ENCODE results near the gene ZNF646.

Gene ZNF646

DNA sequence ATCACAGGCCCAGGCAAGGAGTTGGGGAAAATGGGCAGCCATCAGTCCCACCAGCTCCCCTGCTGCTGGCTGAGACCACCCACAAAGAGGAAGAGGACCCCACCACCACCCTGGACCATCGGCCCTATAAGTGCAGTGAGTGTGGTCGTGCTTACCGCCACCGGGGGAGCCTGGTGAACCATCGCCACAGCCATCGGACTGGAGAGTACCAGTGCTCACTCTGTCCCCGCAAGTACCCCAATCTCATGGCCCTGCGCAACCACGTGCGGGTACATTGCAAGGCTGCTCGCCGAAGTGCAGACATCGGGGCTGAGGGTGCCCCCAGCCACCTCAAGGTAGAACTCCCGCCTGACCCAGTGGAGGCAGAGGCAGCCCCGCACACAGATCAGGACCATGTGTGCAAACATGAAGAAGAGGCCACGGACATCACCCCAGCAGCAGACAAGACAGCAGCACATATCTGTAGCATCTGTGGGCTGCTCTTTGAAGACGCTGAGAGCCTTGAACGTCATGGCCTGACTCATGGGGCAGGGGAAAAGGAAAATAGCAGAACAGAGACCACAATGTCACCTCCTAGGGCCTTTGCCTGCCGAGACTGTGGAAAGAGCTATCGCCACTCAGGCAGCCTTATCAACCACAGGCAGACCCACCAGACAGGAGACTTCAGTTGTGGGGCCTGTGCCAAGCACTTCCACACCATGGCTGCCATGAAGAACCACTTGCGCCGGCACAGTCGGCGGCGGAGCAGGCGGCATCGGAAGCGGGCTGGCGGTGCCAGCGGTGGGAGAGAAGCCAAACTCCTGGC, 3.6 kb downstream of the ZNF646 start:
- TF ChIP-seq, protein P1, sequence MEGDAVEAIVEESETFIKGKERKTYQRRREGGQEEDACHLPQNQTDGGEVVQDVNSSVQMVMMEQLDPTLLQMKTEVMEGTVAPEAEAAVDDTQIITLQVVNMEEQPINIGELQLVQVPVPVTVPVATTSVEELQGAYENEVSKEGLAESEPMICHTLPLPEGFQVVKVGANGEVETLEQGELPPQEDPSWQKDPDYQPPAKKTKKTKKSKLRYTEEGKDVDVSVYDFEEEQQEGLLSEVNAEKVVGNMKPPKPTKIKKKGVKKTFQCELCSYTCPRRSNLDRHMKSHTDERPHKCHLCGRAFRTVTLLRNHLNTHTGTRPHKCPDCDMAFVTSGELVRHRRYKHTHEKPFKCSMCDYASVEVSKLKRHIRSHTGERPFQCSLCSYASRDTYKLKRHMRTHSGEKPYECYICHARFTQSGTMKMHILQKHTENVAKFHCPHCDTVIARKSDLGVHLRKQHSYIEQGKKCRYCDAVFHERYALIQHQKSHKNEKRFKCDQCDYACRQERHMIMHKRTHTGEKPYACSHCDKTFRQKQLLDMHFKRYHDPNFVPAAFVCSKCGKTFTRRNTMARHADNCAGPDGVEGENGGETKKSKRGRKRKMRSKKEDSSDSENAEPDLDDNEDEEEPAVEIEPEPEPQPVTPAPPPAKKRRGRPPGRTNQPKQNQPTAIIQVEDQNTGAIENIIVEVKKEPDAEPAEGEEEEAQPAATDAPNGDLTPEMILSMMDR (IDR thresholded peaks at IDR 0.05; ENCODE audit: insufficient read depth, missing control alignments) = no peak
- FAIRE-seq (no peak), DNase-seq (ENCODE audit: insufficient read length, low spot score) (no peak)

DNA sequence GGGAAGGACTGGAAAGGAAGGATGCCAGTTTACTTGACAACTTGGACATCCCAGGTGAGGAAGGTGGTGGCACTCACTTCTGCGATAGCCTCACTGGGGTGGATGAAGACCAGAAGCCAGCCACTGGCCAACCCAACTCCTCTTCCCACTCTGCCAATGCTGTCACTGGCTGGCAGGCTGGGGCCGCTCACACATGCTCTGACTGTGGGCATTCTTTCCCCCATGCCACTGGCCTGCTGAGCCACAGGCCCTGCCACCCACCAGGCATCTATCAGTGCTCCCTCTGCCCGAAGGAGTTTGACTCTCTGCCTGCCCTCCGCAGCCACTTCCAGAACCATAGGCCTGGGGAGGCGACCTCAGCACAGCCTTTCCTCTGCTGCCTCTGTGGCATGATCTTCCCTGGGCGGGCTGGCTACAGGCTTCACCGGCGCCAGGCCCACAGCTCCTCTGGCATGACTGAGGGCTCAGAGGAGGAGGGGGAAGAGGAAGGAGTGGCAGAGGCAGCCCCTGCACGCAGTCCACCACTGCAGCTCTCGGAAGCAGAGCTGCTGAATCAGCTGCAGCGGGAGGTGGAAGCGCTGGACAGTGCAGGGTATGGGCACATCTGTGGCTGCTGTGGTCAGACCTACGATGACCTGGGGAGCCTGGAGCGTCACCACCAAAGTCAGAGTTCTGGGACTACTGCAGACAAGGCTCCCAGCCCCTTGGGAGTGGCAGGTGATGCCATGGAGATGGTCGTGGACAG, 4.5 kb downstream of the ZNF646 start:
- DNase-seq (ENCODE audit: insufficient read length, low spot score) = peak; percentile 11
- FAIRE-seq = no peak
- TF ChIP-seq, protein P1 (IDR thresholded peaks at IDR 0.05; ENCODE audit: insufficient read depth, missing control alignments) = no peak

DNA sequence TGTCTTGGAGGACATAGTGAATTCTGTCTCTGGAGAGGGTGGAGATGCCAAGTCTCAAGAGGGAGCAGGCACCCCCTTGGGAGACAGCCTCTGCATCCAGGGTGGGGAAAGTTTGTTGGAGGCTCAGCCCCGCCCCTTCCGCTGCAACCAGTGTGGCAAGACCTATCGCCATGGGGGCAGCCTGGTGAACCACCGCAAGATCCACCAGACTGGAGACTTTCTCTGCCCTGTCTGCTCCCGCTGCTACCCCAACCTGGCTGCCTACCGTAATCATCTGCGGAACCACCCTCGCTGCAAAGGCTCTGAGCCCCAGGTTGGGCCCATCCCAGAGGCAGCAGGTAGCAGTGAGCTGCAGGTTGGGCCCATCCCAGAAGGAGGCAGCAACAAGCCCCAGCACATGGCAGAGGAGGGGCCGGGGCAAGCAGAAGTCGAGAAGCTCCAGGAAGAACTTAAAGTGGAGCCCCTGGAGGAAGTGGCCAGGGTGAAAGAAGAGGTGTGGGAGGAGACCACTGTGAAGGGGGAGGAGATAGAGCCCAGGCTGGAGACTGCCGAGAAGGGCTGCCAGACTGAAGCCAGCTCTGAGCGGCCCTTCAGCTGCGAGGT, 5.2 kb downstream of the ZNF646 start:
- FAIRE-seq = no peak
- TF ChIP-seq, protein P1 (IDR thresholded peaks at IDR 0.05; ENCODE audit: insufficient read depth, missing control alignments) = no peak
- peak; percentile 14 for DNase-seq (ENCODE audit: insufficient read length, low spot score)

DNA sequence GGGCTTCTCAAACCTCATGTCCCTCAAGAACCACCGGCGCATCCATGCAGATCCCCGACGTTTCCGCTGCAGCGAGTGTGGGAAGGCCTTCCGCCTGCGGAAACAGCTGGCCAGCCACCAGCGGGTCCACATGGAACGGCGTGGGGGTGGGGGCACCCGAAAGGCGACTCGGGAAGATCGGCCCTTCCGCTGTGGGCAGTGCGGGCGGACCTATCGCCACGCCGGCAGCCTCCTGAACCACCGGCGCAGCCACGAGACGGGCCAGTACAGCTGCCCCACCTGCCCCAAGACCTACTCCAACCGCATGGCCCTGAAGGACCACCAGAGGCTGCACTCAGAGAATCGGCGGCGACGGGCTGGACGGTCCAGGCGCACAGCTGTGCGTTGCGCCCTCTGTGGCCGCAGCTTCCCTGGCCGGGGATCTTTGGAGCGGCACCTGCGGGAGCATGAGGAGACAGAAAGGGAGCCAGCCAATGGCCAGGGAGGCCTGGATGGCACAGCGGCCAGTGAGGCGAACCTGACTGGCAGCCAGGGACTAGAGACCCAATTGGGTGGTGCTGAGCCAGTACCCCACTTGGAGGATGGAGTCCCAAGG, 5.9 kb downstream of the ZNF646 start:
- DNase-seq (ENCODE audit: insufficient read length, low spot score) = no peak
- FAIRE-seq = no peak
- TF ChIP-seq, protein P1 (IDR thresholded peaks at IDR 0.05; ENCODE audit: insufficient read depth, missing control alignments) = no peak

DNA sequence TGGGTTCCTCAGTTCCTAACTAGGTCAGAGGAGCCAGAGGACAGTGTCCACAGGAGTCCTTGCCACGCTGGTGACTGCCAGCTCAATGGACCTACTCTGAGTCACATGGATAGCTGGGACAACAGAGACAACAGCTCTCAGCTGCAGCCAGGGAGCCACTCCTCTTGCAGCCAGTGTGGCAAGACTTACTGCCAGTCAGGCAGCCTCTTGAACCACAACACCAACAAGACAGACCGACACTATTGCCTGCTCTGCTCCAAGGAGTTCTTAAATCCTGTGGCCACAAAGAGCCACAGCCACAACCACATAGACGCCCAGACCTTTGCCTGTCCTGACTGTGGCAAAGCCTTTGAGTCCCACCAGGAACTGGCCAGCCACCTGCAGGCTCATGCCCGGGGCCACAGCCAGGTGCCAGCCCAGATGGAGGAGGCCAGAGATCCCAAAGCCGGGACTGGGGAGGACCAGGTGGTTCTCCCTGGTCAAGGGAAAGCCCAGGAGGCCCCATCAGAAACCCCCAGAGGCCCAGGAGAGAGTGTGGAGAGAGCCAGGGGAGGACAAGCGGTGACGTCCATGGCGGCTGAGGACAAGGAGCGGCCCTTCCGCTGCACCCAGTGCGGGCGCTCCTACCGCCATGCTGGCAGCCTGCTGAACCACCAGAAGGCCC, 6.7 kb downstream of the ZNF646 start:
- DNase-seq (ENCODE audit: insufficient read length, low spot score) = no peak
- no peak for FAIRE-seq
- TF ChIP-seq, protein P1 (IDR thresholded peaks at IDR 0.05; ENCODE audit: insufficient read depth, missing control alignments) = no peak

DNA sequence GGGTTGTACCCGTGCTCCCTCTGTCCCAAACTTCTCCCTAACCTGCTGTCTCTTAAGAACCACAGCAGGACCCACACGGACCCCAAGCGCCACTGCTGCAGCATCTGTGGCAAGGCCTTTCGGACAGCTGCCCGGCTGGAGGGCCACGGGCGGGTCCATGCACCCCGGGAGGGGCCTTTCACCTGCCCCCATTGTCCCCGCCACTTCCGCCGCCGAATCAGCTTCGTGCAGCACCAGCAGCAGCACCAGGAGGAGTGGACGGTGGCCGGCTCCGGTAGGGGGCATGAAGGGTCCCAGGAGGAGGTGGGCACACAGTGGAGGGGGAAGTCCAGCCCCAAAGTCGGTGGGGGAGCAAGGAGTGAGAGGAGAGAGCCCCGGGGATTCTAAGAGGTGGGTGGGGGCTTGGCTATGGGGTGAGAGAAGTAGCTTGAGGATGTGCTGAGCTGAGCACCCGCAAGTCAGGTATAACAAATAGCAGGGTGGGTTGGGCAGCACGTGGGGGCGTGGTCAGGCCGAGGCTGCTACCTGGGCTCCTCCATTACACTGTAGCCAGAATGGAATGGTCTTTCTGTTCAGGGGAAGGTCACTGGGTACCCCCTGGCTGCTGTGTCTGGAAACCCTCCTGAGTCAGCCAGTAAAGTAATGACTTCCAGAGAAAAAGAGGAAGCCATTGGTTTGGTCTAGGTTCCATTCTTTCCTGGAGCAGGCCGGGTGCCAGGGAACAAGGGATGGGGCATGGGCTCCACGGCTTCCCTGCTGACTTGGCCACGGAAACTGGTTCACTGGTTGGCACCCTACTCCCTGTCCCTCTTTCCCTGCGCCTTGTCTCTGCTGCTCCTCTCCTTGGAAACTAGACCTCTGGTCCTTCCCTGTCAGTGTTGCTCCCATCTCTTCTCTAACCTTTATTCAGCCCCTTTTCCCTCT, 7.5 kb downstream of the ZNF646 start:
- TF ChIP-seq, protein P1 (IDR thresholded peaks at IDR 0.05; ENCODE audit: insufficient read depth, missing control alignments) = no peak
- DNase-seq (ENCODE audit: insufficient read length, low spot score) = peak; percentile 18
- no peak for FAIRE-seq

All from D721Med (cell line).